Measurements from ENCODE around the gene RIPOR1. TPM values are rescaled to one million over a fixed set of nuclear protein-coding genes. Genes with fewer than 3 reads are reported as not detected.

RIPOR1 gene
- total and polyA plus RNA-seq, 7 donors = 16.5 to 58.1 (median 34.1) TPM

GRCh38 chr16:67546761-67547422, 18.3 kb downstream of the RIPOR1 start:
- intact Hi-C loops (cut with DNase I) = loop anchor here (2.0 to 5.0 kb wide), 3 partner anchors 95 to 120 kb away; partner anchors contain the start of genes C16orf86 (in 1 of the 2), CARMIL2 (in 1 of the 2) and ENKD1 (in 1 of the 2)
- H3K27ac ChIP-seq = peak overlapping the region; percentile 49
- peaks cover 0 to 72% of the 10 kb centered on the region in 2 donors for H3K36me3 ChIP-seq (ENCODE audit: insufficient read depth in 1 of 2, low read depth in 1 of 2)
- WGBS, 3 donors = 10 to 30% (median 23%) methylated on average over 7 of the region's 7 CpGs
- H3K4me1 ChIP-seq = peaks cover 44% of the 10 kb centered on the region
- H3K4me3 ChIP-seq = no peak overlapping the region
- peak; percentile 78 to 87 for DNase-seq
- peak; percentile 62 to 81 (median 73) for ATAC-seq
- no peaks in the 10 kb centered on the region for H3K9me3 ChIP-seq
- no peaks in the 10 kb centered on the region for H3K27me3 ChIP-seq (ENCODE audit: insufficient read depth in 3 of 3, low read length in 2 of 3)
- peak; percentile 94 for TF ChIP-seq CTCF (IDR thresholded peaks at IDR 0.05)

- Histone ChIP-seq H3K36me3 (ENCODE audit: insufficient read depth in 1 of 2, low read depth in 1 of 2) (peaks cover 0 to 64% of the 10 kb centered on the region in 2 donors), H3K27ac (peak overlapping the region; percentile 49), H3K27me3 (ENCODE audit: insufficient read depth in 3 of 3, low read length in 2 of 3) (no peaks in the 10 kb centered on the region), H3K4me1 (peaks cover 50% of the 10 kb centered on the region), H3K9me3 (no peaks in the 10 kb centered on the region), H3K4me3 (no peak overlapping the region)
- WGBS, 3 donors = 49 to 62% (median 59%) methylated on average over 15 to 16 of the region's 16 CpGs
- intact Hi-C loops (cut with DNase I) = loop anchor here (2.0 to 5.0 kb wide), 3 partner anchors 95 to 120 kb away; partner anchors contain the start of genes C16orf86 (in 1 of the 2), CARMIL2 (in 1 of the 2) and ENKD1 (in 1 of the 2)
- DNase-seq = no peak
- no peak for TF ChIP-seq CTCF (IDR thresholded peaks at IDR 0.05)
- peak in 3 of 4 donors; percentile 4 to 16 (median 9) for ATAC-seq
These were observed 19.0 kb downstream of the RIPOR1 start for GRCh38 chr16:67547423-67548264.

GRCh38 chr16:67548265-67549126, 19.9 kb downstream of the RIPOR1 start:
- DNase-seq = no peak

More at GRCh38 chr16:67548265-67549126, 19.9 kb downstream of the RIPOR1 start:
- Histone ChIP-seq H3K36me3 (ENCODE audit: insufficient read depth in 1 of 2, low read depth in 1 of 2) (peaks cover 0 to 57% of the 10 kb centered on the region in 2 donors), H3K9me3 (no peaks in the 10 kb centered on the region), H3K4me3 (no peak overlapping the region), H3K27ac (peak overlapping the region; percentile 1), H3K27me3 (ENCODE audit: insufficient read depth in 3 of 3, low read length in 2 of 3) (no peaks in the 10 kb centered on the region), H3K4me1 (peaks cover 57% of the 10 kb centered on the region)
- 69 to 79% (median 73%) methylated on average over 4 of the region's 4 CpGs for WGBS, 3 donors
- intact Hi-C loops (cut with DNase I) = loop anchor here in 1 of 2 donors (5.0 kb wide), 2 partner anchors 94 to 119 kb away; partner anchors contain the start of genes C16orf86 and ENKD1
- peak in 2 of 4 donors; percentile 2 to 11 for ATAC-seq
- TF ChIP-seq CTCF (IDR thresholded peaks at IDR 0.05) = no peak
